GM12873 (cell line): Measurements from ENCODE around the gene GALR3.

Source experiments
- TF ChIP-seq, protein P1 (sequence below): IDR thresholded peaks from 2 replicates; pipeline ENCODE4 v1.5.1; 2012; ENCODE audit warnings: low read depth, mild to moderate bottlenecking, moderate library complexity, low read length, control low read depth; ENCODE audit not compliant: insufficient read depth; ENCODE audit errors: missing control alignments

GALR3 gene

DNA sequence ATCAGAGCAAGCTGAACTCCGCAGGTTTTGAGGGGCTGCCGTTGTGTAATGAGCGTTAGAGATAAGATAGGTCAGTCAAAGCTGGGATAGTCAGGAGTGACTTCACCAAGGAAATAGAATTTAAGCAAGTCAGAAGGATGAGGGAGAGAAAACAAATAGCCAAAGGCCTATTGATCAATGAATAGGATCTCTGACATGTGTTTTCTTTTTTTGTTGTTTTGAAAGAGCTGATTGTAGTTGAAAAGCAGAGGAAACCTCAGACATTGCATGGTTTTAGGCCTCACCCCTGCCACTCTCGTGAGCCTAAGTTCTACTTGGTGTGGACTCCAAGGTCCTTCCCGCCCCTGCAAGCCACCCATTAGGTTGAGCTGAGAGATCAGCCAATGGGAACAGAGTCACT lies 29.2 kb downstream of the GALR3 start:
- TF ChIP-seq, protein P1, sequence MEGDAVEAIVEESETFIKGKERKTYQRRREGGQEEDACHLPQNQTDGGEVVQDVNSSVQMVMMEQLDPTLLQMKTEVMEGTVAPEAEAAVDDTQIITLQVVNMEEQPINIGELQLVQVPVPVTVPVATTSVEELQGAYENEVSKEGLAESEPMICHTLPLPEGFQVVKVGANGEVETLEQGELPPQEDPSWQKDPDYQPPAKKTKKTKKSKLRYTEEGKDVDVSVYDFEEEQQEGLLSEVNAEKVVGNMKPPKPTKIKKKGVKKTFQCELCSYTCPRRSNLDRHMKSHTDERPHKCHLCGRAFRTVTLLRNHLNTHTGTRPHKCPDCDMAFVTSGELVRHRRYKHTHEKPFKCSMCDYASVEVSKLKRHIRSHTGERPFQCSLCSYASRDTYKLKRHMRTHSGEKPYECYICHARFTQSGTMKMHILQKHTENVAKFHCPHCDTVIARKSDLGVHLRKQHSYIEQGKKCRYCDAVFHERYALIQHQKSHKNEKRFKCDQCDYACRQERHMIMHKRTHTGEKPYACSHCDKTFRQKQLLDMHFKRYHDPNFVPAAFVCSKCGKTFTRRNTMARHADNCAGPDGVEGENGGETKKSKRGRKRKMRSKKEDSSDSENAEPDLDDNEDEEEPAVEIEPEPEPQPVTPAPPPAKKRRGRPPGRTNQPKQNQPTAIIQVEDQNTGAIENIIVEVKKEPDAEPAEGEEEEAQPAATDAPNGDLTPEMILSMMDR = no peak

DNA sequence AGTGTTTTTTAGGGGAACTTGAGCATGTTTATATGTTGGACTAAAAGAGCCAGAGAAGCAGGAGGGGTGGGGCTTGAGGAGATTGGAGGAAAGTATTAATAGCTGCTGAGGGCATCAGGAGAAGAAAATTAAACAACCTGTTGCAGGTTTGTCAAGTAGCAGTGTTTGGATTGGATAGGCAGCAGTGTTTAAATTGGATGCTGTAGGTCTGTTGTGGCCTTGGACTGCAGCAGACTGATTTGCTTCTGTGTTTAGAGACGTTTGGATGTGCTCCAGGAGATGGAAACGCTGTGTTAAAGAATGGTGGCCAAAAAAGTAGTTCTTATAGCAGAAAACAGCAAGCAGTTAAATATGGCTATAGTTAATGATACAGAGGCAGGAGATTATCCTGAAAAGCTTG lies 31.8 kb downstream of the GALR3 start:
- TF ChIP-seq, protein P1 = no peak

DNA sequence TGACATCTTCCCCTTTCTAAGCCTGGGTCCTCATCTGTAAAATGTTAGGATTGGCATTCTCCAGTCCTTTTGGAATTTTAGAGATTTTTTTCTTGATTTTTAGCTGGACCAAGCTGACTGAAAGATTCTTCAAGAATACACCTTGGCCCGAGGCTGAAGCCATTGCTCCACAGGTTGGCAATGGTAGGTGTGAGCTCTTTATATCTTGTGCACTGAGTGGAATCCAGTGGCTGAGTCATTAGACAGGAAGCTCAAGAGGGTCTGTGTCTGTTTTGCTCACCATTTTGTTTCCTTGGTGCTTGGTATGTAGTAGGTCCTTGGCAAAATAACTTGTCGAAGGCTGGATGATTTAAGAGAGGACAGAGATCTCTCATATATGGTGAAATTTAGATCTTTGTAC lies 32.3 kb downstream of the GALR3 start:
- TF ChIP-seq, protein P1 = no peak

DNA sequence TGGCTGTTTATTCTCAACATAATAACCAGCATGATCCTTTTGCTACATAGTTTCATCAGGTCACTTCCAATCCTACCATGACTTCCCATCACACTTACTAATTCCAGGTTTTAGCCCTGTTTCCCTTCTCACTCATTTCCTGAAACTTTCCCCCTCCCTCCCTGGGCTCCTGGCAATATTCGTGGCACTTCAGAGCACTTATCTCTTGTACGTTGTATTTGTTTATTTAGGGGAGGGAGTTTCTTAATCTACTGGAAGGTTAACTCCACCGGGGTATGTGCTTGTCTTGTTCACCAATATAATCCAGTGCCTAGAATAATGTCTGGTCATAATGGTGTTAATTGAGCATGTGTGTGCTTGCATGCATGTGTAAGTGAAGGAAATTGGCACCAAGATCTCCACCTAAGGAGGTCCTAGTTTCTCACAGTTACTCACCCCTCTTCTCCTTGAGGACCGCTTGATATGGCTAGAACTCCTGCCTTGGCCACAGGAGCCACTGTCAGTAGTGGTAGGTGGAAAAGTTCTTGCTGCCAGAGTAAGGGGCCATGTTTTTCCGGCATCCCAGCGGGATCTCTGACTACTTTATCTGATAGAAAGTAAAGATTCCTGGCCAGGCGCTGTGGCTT lies 37.7 kb downstream of the GALR3 start:
- TF ChIP-seq, protein P1 = no peak

DNA sequence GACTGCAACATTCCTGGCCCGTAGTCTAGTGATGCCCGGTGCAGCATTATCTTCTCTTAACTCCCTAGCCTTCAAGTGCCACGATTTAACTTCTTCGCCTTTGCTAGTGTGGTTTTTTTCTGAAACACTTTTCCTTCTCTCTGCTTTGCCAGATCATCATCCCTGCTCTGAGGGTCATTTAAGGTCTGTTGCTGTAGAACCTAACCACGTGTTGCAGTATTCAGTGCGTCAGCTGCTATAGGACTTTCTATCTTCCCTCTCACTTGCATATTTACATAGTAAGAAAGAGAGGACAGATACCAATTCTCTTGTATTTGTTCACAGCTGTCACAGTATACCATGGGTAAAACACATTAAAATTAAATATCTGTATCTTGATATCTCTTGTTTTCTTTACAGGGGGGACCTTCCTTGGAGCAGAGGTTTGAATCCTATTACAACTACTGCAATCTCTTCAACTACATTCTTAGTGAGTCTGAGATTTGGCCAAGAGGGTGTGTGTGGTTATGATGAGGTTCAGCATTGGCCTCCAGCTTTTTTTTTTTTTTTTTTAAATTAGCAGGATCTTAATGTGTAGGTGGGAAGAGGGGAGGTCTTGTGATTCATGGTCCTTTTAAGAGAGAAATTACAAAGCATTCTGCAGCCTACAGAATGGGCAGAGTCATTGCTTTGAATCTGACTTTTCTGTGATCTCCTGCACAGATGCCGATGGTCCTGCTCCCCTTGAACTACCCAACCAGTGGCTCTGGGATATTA lies 39.6 kb downstream of the GALR3 start:
- TF ChIP-seq, protein P1 = no peak

DNA sequence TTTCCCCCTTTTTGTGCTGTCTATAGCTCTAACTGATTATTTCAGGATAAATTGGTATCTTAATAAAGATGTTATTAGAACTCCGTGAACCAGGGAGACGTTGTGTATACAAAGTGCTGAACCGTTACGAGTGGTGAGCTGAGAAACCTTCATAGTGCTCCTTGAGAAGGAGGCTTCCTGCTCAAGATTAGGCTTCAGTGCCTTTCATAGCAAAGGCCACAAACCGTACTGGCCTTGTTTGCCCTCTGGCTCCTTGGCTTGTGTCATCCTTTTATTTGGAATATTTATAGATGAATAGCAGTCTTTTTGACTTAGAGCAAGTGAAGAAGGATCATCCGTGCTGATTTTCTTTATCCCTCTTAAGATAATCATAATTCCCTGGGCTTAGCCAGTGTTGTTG lies 42.3 kb downstream of the GALR3 start:
- TF ChIP-seq, protein P1 = no peak

DNA sequence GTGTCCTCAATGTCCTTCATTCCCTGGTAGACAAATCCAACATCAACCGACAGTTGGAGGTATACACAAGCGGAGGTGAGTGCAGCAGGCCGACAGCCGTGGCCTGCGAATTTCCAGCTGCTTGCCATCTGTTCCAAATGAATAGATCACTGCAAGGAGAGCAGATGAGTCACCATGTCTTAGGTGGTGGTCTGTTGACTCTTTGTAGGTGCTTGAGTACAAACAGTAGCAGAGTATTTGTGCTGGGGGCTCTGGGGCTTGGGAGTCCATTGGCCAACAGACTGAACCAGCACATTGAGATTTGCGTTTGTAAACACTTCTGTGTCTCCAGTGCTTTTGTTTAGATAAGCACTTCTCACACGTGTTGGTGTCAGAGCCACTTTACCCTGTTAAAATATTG lies 47.1 kb downstream of the GALR3 start:
- TF ChIP-seq, protein P1 = no peak
